Left lobe of liver (tissue), 2 donors: ENCODE measurements around the gene MBD3. TPM values are rescaled to one million over a fixed set of nuclear protein-coding genes. Genes with fewer than 3 reads are reported as not detected.
A peak's percentile ranks its signal among the peaks of the same experiment; 100 is the strongest.
"Not testable (repeated sequence)": the region's sequence is repeated elsewhere in the genome, so short reads cannot be mapped to it uniquely, and the experiment has no call there.

Experiments
- ATAC-seq: fragments of 200-7000 bp; cut with Tn5 transposase; one replicate; pipeline ENCODE4 v1.9.1; 2020; ENCODE audit warnings: mild to moderate bottlenecking, moderate library complexity
- DNase-seq: peaks from one replicate; pipeline ENCODE4 v3.0.0-alpha.2; 2020; ENCODE audit warnings: low spot score
- total RNA-seq: library from RNA; stranded (reverse); gene quantifications from one replicate; pipeline ENCODE4 v1.2.1, GENCODE V29; 2021
- donor health status: DM: no; HTN: no; CAD: no; lungs with moderate emphysema.
- donor health status: DM: no; HTN: yes; CAD: no.

MBD3 gene
- 40.3 TPM for total RNA-seq

- ATAC-seq (peak; percentile 84), DNase-seq (peak; percentile 94)
Observed at GRCh38 chr19:1592755-1593500, at the start of gene MBD3. TSS of gene MBD3 (minus strand) at chr19:1592865. CDS start at chr19:1592631, 234 bp downstream.

- not testable (repeated sequence) for DNase-seq, ATAC-seq
Observed at GRCh38 chr19:1640893-1641448, 48.3 kb upstream of the MBD3 start.

- DNase-seq (no peak), ATAC-seq (no peak)
Observed at GRCh38 chr19:1636325-1637236, 43.9 kb upstream of the MBD3 start.

- DNase-seq (no peak), ATAC-seq (no peak)
Observed at GRCh38 chr19:1634938-1635243, 42.2 kb upstream of the MBD3 start.

- DNase-seq (no peak), ATAC-seq (no peak)
Observed at GRCh38 chr19:1634242-1634937, 41.7 kb upstream of the MBD3 start.

GRCh38 chr19:1633269-1633826, 40.7 kb upstream of the MBD3 start:
- no peak for ATAC-seq
- DNase-seq: no peak

GRCh38 chr19:1632462-1633268, 40.0 kb upstream of the MBD3 start:
- DNase-seq: no peak

GRCh38 chr19:1631557-1632100, 39.0 kb upstream of the MBD3 start:
- ATAC-seq: no peak
- DNase-seq: no peak

More at GRCh38 chr19:1632462-1633268, 40.0 kb upstream of the MBD3 start:
- ATAC-seq: no peak

GRCh38 chr19:1630811-1631210, 38.1 kb upstream of the MBD3 start:
- ATAC-seq: no peak

GRCh38 chr19:1630012-1630411, 37.3 kb upstream of the MBD3 start:
- ATAC-seq: no peak
- no peak for DNase-seq

More at GRCh38 chr19:1630811-1631210, 38.1 kb upstream of the MBD3 start:
- no peak for DNase-seq

GRCh38 chr19:1629256-1629808, 36.7 kb upstream of the MBD3 start:
- ATAC-seq (no peak), DNase-seq (no peak)

GRCh38 chr19:1627194-1627593, 34.5 kb upstream of the MBD3 start:
- ATAC-seq (no peak), DNase-seq (no peak)

- ATAC-seq (no peak), DNase-seq (no peak)
Observed at GRCh38 chr19:1626417-1627010, 33.8 kb upstream of the MBD3 start.

- ATAC-seq (peak; percentile 60), DNase-seq (no peak)
Observed at GRCh38 chr19:1624458-1624857, 31.8 kb upstream of the MBD3 start.

GRCh38 chr19:1622541-1622940, 29.9 kb upstream of the MBD3 start:
- no peak for DNase-seq
- ATAC-seq: no peak

GRCh38 chr19:1622007-1622406, 29.3 kb upstream of the MBD3 start:
- no peak for ATAC-seq
- DNase-seq: no peak

GRCh38 chr19:1621574-1621973, 28.9 kb upstream of the MBD3 start:
- ATAC-seq (no peak), DNase-seq (no peak)

GRCh38 chr19:1621021-1621420, 28.4 kb upstream of the MBD3 start:
- DNase-seq: no peak
- no peak for ATAC-seq

- ATAC-seq (no peak), DNase-seq (no peak)
Observed at GRCh38 chr19:1620502-1620901, 27.8 kb upstream of the MBD3 start.
